IMR-90 (cell line): ENCODE results near the gene ANO9. TPM values are rescaled to one million over a fixed set of nuclear protein-coding genes. Genes with fewer than 3 reads are reported as not detected.

Experiments
- ATAC-seq: fragments of 200-7000 bp; cut with Tn5 transposase; 2 replicates; pipeline ENCODE4 v1.9.1; 2020; ENCODE audit warnings: low read depth, mild to moderate bottlenecking, moderate library complexity
- BruUV-seq: library from RNA; stranded (reverse); fragments of 400-500 nt; replicated peaks from 2 replicates; lab custom pipeline; 2021; lab: Mats Ljungman, UMichigan
- CTCF ChIA-PET: fragments of 300-600 bp; formaldehyde crosslinking; extraction: SDS; loops from one replicate; lab custom pipeline; 2021; ENCODE audit warnings: antibody characterized with exemption; lab: Yijun Ruan, JAX
- POLR2A ChIA-PET: fragments of 300-600 bp; sonication (Branson Sonifier 250); formaldehyde crosslinking; loops from one replicate; lab custom pipeline; 2022; ENCODE audit warnings: antibody characterized with exemption; ENCODE audit not compliant: unreplicated experiment; lab: Charles Lee
- DNase-seq: peaks from one replicate; pipeline ENCODE4 v3.0.0; 2013
- H2AFZ ChIP-seq: replicated peaks from 2 replicates; pipeline ENCODE3; 2013; ENCODE audit warnings: low read length, mild to moderate bottlenecking; ENCODE audit not compliant: poor library complexity
- H2AK5ac ChIP-seq: 2 replicates; pipeline ENCODE4 v1.6.1; 2013; ENCODE audit warnings: low read depth, low read length, inconsistent platforms
- H2AK9ac ChIP-seq: replicated peaks from 2 replicates; pipeline ENCODE3; 2013; ENCODE audit warnings: mild to moderate bottlenecking, low read depth, low read length, moderate library complexity; ENCODE audit not compliant: poor library complexity
- H2BK120ac ChIP-seq: 2 replicates; pipeline ENCODE4 v1.6.1; 2013; ENCODE audit warnings: low read depth, low read length, inconsistent platforms
- H2BK15ac ChIP-seq: 3 replicates; pipeline ENCODE4 v1.6.1; 2013; ENCODE audit warnings: low read depth, low read length, inconsistent platforms
- H2BK20ac ChIP-seq: 2 replicates; pipeline ENCODE4 v1.6.1; 2013; ENCODE audit warnings: low read depth, mild to moderate bottlenecking, inconsistent platforms, low read length, moderate library complexity
- H2BK5ac ChIP-seq: 2 replicates; pipeline ENCODE4 v1.6.1; 2013; ENCODE audit warnings: mild to moderate bottlenecking, low read depth, low read length, inconsistent platforms; ENCODE audit not compliant: poor library complexity, severe bottlenecking
- H3K14ac ChIP-seq: replicated peaks from 2 replicates; pipeline ENCODE4 v1.6.1; 2013; ENCODE audit warnings: low read depth, low read length, inconsistent platforms
- H3K18ac ChIP-seq: 2 replicates; pipeline ENCODE4 v1.6.1; 2013; ENCODE audit warnings: low read depth, low read length, control low read depth
- H3K23ac ChIP-seq: 2 replicates; pipeline ENCODE4 v1.6.1; 2013; ENCODE audit warnings: low read depth, low read length, inconsistent platforms
- H3K27ac ChIP-seq: 2 replicates; pipeline ENCODE4 v1.5.1; 2013; ENCODE audit warnings: mild to moderate bottlenecking, control low read depth, low read length; ENCODE audit not compliant: insufficient read depth
- H3K27me3 ChIP-seq: 2 replicates; pipeline ENCODE4 v1.6.1; 2013; ENCODE audit warnings: low read length; ENCODE audit not compliant: control insufficient read depth, insufficient read depth
- H3K36me3 ChIP-seq: 2 replicates; pipeline ENCODE4 v1.6.1; 2013; ENCODE audit warnings: low read length, mixed read lengths; ENCODE audit not compliant: control insufficient read depth, insufficient read depth
- H3K4ac ChIP-seq: 2 replicates; pipeline ENCODE4 v1.6.1; 2013; ENCODE audit warnings: low read depth, low read length, inconsistent platforms
- H3K4me1 ChIP-seq: 2 replicates; pipeline ENCODE4 v1.6.1; 2013; ENCODE audit warnings: low read length, mixed read lengths; ENCODE audit not compliant: control insufficient read depth, insufficient read depth
- H3K4me2 ChIP-seq: 2 replicates; pipeline ENCODE4 v1.6.1; 2013; ENCODE audit warnings: low read depth, mild to moderate bottlenecking, control low read depth, low read length, moderate library complexity
- H3K4me3 ChIP-seq: 2 replicates; pipeline ENCODE4 v1.5.1; 2013; ENCODE audit warnings: low read depth, mild to moderate bottlenecking, control low read depth, low read length, moderate library complexity; ENCODE audit not compliant: insufficient read depth
- H3K56ac ChIP-seq: 2 replicates; pipeline ENCODE4 v1.6.1; 2013; ENCODE audit warnings: low read length, inconsistent platforms; ENCODE audit not compliant: insufficient read depth; ENCODE audit errors: extremely low read depth
- H3K79me1 ChIP-seq, 2 experiments: 2 replicates each; pipeline ENCODE4 v1.6.1; 2013; ENCODE audit warnings: low read length in 2 of 2, inconsistent platforms in 1 of 2, low read depth in 1 of 2
- H3K9ac ChIP-seq: 2 replicates; pipeline ENCODE4 v1.6.1; 2013; ENCODE audit warnings: low read depth, low read length, control low read depth
- H3K9me1 ChIP-seq: 2 replicates; pipeline ENCODE4 v1.6.1; 2013; ENCODE audit warnings: low read length, inconsistent platforms; ENCODE audit not compliant: insufficient read depth
- H3K9me3 ChIP-seq: 2 replicates; pipeline ENCODE4 v1.6.1; 2013; ENCODE audit warnings: low read length; ENCODE audit not compliant: control insufficient read depth, insufficient read depth
- H4K20me1 ChIP-seq: 2 replicates; pipeline ENCODE4 v1.6.1; 2013; ENCODE audit warnings: low read length, inconsistent platforms; ENCODE audit not compliant: insufficient read depth
- H4K5ac ChIP-seq: 2 replicates; pipeline ENCODE4 v1.6.1; 2013; ENCODE audit warnings: mild to moderate bottlenecking, low read depth, low read length, control low read depth
- H4K8ac ChIP-seq, 2 experiments: 2 replicates each; pipeline ENCODE4 v1.6.1; 2013; ENCODE audit warnings: low read depth in 2 of 2, low read length in 2 of 2, control low read depth in 1 of 2, inconsistent platforms in 1 of 2
- H4K91ac ChIP-seq: 2 replicates; pipeline ENCODE4 v1.6.1; 2013; ENCODE audit warnings: low read depth, low read length, inconsistent platforms; ENCODE audit not compliant: insufficient read depth
- BHLHE40 ChIP-seq: fragments of 150-350 bp; IDR thresholded peaks from 2 replicates; pipeline ENCODE4 v1.6.1; 2016; ENCODE audit warnings: mild to moderate bottlenecking, low read depth, low read length
- CEBPB ChIP-seq: IDR thresholded peaks from 2 replicates; pipeline ENCODE4 v1.6.1; 2012; ENCODE audit warnings: low read depth, low read length, improper control_type of control experiment
- CHD1 ChIP-seq: IDR thresholded peaks from 2 replicates; pipeline ENCODE4 v1.6.1; 2012; ENCODE audit warnings: low read depth, low read length, improper control_type of control experiment
- FOS ChIP-seq: fragments of 150-350 bp; IDR thresholded peaks from 2 replicates; pipeline ENCODE4 v1.6.1; 2016; ENCODE audit warnings: low read depth, low read length
- MAFK ChIP-seq: IDR thresholded peaks from 2 replicates; pipeline ENCODE4 v1.6.1; 2012; ENCODE audit warnings: low read depth, low read length, improper control_type of control experiment
- MAZ ChIP-seq: IDR thresholded peaks from 2 replicates; pipeline ENCODE4 v1.6.1; 2012; ENCODE audit warnings: low read depth, mild to moderate bottlenecking, low read length, improper control_type of control experiment, moderate library complexity, borderline replicate concordance
- MXI1 ChIP-seq: IDR thresholded peaks from 2 replicates; pipeline ENCODE4 v1.6.1; 2012; ENCODE audit warnings: low read depth, mild to moderate bottlenecking, low read length, moderate library complexity, borderline replicate concordance
- NFE2L2 ChIP-seq: fragments of 150-350 bp; IDR thresholded peaks from 2 replicates; pipeline ENCODE4 v1.6.1; 2016; ENCODE audit warnings: low read depth, mild to moderate bottlenecking, low read length
- POLR2A ChIP-seq: IDR thresholded peaks from 2 replicates; pipeline ENCODE4 v1.6.1; 2012; ENCODE audit warnings: mild to moderate bottlenecking, low read depth, low read length
- RAD21 ChIP-seq: IDR thresholded peaks from 2 replicates; pipeline ENCODE4 v1.6.1; 2012; ENCODE audit warnings: low read length, improper control_type of control experiment
- RCOR1 ChIP-seq: IDR thresholded peaks from 2 replicates; pipeline ENCODE4 v1.6.1; 2012; ENCODE audit warnings: mild to moderate bottlenecking, low read length, improper control_type of control experiment; ENCODE audit not compliant: insufficient replicate concordance
- RFX5 ChIP-seq: IDR thresholded peaks from 2 replicates; pipeline ENCODE4 v1.8.0; 2012; ENCODE audit warnings: low read depth, mild to moderate bottlenecking, low read length, moderate library complexity
- SMC3 ChIP-seq: fragments of 150-350 bp; IDR thresholded peaks from 2 replicates; pipeline ENCODE4 v1.6.1; 2016; ENCODE audit warnings: low read depth, mild to moderate bottlenecking, antibody characterized with exemption, low read length, moderate library complexity
- WGBS, 2 experiments: methylation state at CpG; one replicate each; pipeline versions ENCODE4 v1.1.5 to v1.1.7; 2013; ENCODE audit warnings: missing lambda C conversion rate in 2 of 2; ENCODE audit not compliant: insufficient read length in 1 of 2; ENCODE audit errors: extremely low coverage in 2 of 2; 5-methylcytosine and 5-hydroxymethylcytosine counted together
- dilution Hi-C: fragments of 300-500 bp; cut with HindIII; formaldehyde crosslinking; loops from one replicate; pipeline ENCODE4 v1.14.3; 2018; ENCODE audit warnings: low sequenced_read_pairs; ENCODE audit not compliant: unreplicated experiment
- in situ Hi-C: fragments of 300-500 bp; cut with MboI; formaldehyde crosslinking; loops from 3 replicates; pipeline ENCODE4 v1.14.3; 2019; ENCODE audit warnings: low sequenced_read_pairs, inconsistent platforms, mixed read lengths
- intact Hi-C: fragments of 100-400 bp; cut with micrococcal nuclease; formaldehyde crosslinking; loops from 2 replicates; pipeline ENCODE4 v1.10.0; 2022
- polyA plus RNA-seq, 3 experiments: library from polyadenylated mRNA; depleted of rRNA; stranded (reverse); fragments of >200 nt; gene quantifications; 2 replicates each; pipeline ENCODE4 v1.2.3, GENCODE V29; 2012; ENCODE audit warnings: low replicate concordance in 1 of 3
- total RNA-seq: library from RNA; depleted of rRNA; stranded (reverse); fragments of >200 nt; gene quantifications from 2 replicates; pipeline ENCODE4 v1.2.3, GENCODE V29; 2012
- TF ChIP-seq, protein P1 (sequence below): fragments of 150-350 bp; IDR thresholded peaks from 2 replicates; pipeline ENCODE4 v1.6.1; 2016; ENCODE audit warnings: low read depth, mild to moderate bottlenecking, low read length, moderate library complexity, borderline replicate concordance
- TF ChIP-seq, protein P2 (sequence below): conservative IDR thresholded peaks from 2 replicates; pipeline ENCODE4 v1.5.1; 2012; ENCODE audit warnings: mild to moderate bottlenecking, low read depth, low read length, improper control_type of control experiment
- TF ChIP-seq, protein P3 (sequence below): fragments of 150-350 bp; IDR thresholded peaks from 2 replicates; pipeline ENCODE4 v1.6.1; 2017; ENCODE audit warnings: mild to moderate bottlenecking, antibody characterized with exemption, low read length, low read depth

ANO9 gene
- total and polyA plus RNA-seq, 2 of the 4 experiments (the other 2 are of a cell fraction) = not detected

DNA sequence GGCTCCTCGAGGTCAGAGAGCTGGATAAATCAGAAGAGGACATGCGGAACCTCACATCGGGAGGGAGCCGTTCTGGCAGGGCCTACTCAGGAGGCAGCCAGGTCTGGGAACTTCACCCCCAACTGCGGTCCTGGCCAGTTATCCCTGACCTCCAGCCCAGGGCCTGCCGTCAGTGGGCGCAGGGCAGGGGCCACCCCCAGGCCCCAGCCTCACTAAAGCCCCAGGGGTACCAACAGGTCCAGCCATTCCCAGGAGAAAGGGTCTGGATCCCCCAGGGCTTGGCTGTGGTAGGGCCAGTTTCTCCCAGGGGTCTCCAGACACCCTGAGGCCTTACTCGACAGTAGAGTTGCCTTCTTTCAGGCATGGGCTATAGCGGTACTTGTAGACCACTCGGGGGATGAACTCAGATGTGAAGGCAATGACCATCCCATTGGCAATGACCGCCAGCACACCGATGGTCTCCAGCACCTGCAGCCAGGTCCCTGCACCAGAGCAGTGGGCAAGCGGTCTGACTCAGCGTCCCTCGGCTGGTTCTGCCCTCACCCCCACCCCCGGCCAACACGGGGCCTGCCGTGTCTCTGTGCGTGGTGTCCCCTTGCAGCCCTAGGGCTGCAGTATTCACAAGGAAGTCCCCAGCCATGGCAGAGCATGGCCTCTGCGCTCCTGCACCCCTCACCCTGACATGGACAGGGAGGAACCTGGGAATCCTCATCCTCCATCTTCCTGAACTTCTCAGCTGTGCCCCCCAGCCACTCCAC lies 22.4 kb downstream of the ANO9 start:
- no peak overlapping the region for H3K4me2 ChIP-seq

More for the DNA sequence above, 22.4 kb downstream of the ANO9 start:
- Histone ChIP-seq H3K36me3 (no peaks in the 10 kb centered on the region), H3K18ac (no peak overlapping the region), H2BK5ac (no peak overlapping the region), H3K79me1 (no peaks in the 10 kb centered on the region), H3K27ac (no peak overlapping the region), H4K91ac (no peak overlapping the region), H3K9ac (no peak overlapping the region), H4K8ac (no peak overlapping the region), H4K5ac (no peak overlapping the region), H3K9me1 (0 out of 2 replicates have a peak, but pooled peaks cover 5% of the 10 kb centered on the region), H3K4ac (no peak overlapping the region), H3K56ac (no peak overlapping the region), H3K4me3 (no peak overlapping the region), H2BK120ac (no peak overlapping the region), H2AK9ac (peak overlapping the region; percentile 63), H3K4me1 (peaks cover 14% of the 10 kb centered on the region), H3K14ac (no peak overlapping the region), H3K9me3 (no peaks in the 10 kb centered on the region), H2BK20ac (no peak overlapping the region), H4K20me1 (no peaks in the 10 kb centered on the region), H3K23ac (no peak overlapping the region), H3K27me3 (peaks cover 43% of the 10 kb centered on the region), H2BK15ac (no peak overlapping the region), H2AFZ (no peak overlapping the region), H2AK5ac (no peak overlapping the region)
- 83% methylated on average over 15 of the region's 20 CpGs; no CpG with 5 or more reads in 1 of the 2 experiments for WGBS, 2 experiments
- no peak for ATAC-seq
- intact Hi-C loops (no loop called here), dilution Hi-C loops (no loop called here), in situ Hi-C loops (no loop called here)
- BruUV-seq = no TSS peak
- no peak for TF ChIP-seq RAD21
- TF ChIP-seq, protein P1, sequence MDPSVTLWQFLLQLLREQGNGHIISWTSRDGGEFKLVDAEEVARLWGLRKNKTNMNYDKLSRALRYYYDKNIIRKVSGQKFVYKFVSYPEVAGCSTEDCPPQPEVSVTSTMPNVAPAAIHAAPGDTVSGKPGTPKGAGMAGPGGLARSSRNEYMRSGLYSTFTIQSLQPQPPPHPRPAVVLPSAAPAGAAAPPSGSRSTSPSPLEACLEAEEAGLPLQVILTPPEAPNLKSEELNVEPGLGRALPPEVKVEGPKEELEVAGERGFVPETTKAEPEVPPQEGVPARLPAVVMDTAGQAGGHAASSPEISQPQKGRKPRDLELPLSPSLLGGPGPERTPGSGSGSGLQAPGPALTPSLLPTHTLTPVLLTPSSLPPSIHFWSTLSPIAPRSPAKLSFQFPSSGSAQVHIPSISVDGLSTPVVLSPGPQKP = no peak
- no peak for TF ChIP-seq MAZ
- no peak for TF ChIP-seq RFX5
- TF ChIP-seq, protein P2, sequence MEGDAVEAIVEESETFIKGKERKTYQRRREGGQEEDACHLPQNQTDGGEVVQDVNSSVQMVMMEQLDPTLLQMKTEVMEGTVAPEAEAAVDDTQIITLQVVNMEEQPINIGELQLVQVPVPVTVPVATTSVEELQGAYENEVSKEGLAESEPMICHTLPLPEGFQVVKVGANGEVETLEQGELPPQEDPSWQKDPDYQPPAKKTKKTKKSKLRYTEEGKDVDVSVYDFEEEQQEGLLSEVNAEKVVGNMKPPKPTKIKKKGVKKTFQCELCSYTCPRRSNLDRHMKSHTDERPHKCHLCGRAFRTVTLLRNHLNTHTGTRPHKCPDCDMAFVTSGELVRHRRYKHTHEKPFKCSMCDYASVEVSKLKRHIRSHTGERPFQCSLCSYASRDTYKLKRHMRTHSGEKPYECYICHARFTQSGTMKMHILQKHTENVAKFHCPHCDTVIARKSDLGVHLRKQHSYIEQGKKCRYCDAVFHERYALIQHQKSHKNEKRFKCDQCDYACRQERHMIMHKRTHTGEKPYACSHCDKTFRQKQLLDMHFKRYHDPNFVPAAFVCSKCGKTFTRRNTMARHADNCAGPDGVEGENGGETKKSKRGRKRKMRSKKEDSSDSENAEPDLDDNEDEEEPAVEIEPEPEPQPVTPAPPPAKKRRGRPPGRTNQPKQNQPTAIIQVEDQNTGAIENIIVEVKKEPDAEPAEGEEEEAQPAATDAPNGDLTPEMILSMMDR = no peak
- TF ChIP-seq CHD1 = no peak
- no peak for TF ChIP-seq MXI1
- TF ChIP-seq BHLHE40 = no peak
- no peak for TF ChIP-seq SMC3
- TF ChIP-seq NFE2L2 = no peak
- TF ChIP-seq, protein P3, sequence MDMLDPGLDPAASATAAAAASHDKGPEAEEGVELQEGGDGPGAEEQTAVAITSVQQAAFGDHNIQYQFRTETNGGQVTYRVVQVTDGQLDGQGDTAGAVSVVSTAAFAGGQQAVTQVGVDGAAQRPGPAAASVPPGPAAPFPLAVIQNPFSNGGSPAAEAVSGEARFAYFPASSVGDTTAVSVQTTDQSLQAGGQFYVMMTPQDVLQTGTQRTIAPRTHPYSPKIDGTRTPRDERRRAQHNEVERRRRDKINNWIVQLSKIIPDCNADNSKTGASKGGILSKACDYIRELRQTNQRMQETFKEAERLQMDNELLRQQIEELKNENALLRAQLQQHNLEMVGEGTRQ = no peak
- TF ChIP-seq FOS = no peak
- no peak for TF ChIP-seq MAFK
- no peak for TF ChIP-seq CEBPB
- TF ChIP-seq RCOR1 = no peak
- no peak for TF ChIP-seq POLR2A
- POLR2A ChIA-PET = no interaction called here
- no peak for DNase-seq
- CTCF ChIA-PET = no interaction called here
